Measurements from ENCODE around the gene RPL31.

DNA sequence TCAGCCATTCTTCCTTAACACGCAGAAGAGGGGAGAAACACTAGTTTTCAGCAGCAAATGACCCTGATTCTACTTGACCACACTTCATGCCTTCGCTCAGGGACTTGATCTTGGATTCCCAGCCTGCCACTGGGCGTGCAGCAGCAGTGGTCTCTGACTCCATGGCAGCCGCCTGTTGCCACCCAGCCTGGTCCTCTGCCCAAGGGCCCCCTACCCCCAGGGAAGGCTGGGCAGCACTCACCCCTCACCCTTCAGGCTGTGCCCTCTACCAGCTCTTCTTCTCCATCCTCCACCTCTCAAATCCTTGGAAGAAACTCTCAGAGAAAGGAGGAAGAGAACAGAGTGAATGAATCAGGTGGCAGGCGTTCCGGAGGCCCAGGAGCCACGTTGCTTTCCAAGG, 32.1 kb upstream of the RPL31 start:
- TF ChIP-seq, protein P1, sequence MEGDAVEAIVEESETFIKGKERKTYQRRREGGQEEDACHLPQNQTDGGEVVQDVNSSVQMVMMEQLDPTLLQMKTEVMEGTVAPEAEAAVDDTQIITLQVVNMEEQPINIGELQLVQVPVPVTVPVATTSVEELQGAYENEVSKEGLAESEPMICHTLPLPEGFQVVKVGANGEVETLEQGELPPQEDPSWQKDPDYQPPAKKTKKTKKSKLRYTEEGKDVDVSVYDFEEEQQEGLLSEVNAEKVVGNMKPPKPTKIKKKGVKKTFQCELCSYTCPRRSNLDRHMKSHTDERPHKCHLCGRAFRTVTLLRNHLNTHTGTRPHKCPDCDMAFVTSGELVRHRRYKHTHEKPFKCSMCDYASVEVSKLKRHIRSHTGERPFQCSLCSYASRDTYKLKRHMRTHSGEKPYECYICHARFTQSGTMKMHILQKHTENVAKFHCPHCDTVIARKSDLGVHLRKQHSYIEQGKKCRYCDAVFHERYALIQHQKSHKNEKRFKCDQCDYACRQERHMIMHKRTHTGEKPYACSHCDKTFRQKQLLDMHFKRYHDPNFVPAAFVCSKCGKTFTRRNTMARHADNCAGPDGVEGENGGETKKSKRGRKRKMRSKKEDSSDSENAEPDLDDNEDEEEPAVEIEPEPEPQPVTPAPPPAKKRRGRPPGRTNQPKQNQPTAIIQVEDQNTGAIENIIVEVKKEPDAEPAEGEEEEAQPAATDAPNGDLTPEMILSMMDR (IDR thresholded peaks at IDR 0.05; ENCODE audit: poor library complexity), result no peak
- TF ChIP-seq EZH2 (IDR thresholded peaks at IDR 0.05; ENCODE audit: borderline replicate concordance) (no peak), EZH2phosphoT487 (IDR thresholded peaks at IDR 0.05; ENCODE audit: low read depth, severe bottlenecking, unreplicated experiment) (no peak)

All from hepatocyte (in vitro differentiated cells).